22Rv1 (cell line): ENCODE data around the gene GABRB1.

ENCODE experiments used
- H3K27ac ChIP-seq: fragments of 450-650 bp; 2 replicates; pipeline ENCODE4 v1.5.1; 2017
- CTCF ChIP-seq: fragments of 450-650 bp; IDR thresholded peaks from 2 replicates; pipeline ENCODE4 v1.5.1; 2017; ENCODE audit warnings: mild to moderate bottlenecking
- ZFX ChIP-seq: fragments of 450-650 bp; IDR thresholded peaks from 2 replicates; pipeline ENCODE4 v1.6.1; 2017; ENCODE audit warnings: antibody characterized with exemption, borderline replicate concordance

GABRB1 gene

GRCh38 chr4:47203593-47203992 is 172.2 kb downstream of the GABRB1 start:
- TF ChIP-seq ZFX (no peak), CTCF (no peak)

GRCh38 chr4:47207555-47207954 is 176.2 kb downstream of the GABRB1 start:
- TF ChIP-seq ZFX (no peak), CTCF (no peak)
- H3K27ac ChIP-seq, result no peak overlapping the region

More at GRCh38 chr4:47203593-47203992, 172.2 kb downstream of the GABRB1 start:
- no peak overlapping the region for H3K27ac ChIP-seq

- H3K27ac ChIP-seq, result no peak overlapping the region
Observed at GRCh38 chr4:47209833-47210232, 178.5 kb downstream of the GABRB1 start.

GRCh38 chr4:47210828-47211227 is 179.5 kb downstream of the GABRB1 start:
- H3K27ac ChIP-seq, result no peak overlapping the region
- no peak for TF ChIP-seq CTCF
- TF ChIP-seq ZFX, result no peak

More at GRCh38 chr4:47209833-47210232, 178.5 kb downstream of the GABRB1 start:
- TF ChIP-seq CTCF (no peak), ZFX (no peak)

- no peak overlapping the region for H3K27ac ChIP-seq
- TF ChIP-seq ZFX (no peak), CTCF (no peak)
Observed at GRCh38 chr4:47213106-47213505, 181.7 kb downstream of the GABRB1 start.

GRCh38 chr4:47213539-47213938 is 182.2 kb downstream of the GABRB1 start:
- TF ChIP-seq ZFX (no peak), CTCF (no peak)
- H3K27ac ChIP-seq, result no peak overlapping the region

- H3K27ac ChIP-seq, result no peak overlapping the region
Observed at GRCh38 chr4:47213971-47214370, 182.6 kb downstream of the GABRB1 start.

More at GRCh38 chr4:47213971-47214370, 182.6 kb downstream of the GABRB1 start:
- no peak for TF ChIP-seq CTCF
- TF ChIP-seq ZFX, result no peak
